Vagina (tissue), 2 donors: ENCODE results near the gene MPP1.
"Not testable (repeated sequence)": the region's sequence is repeated elsewhere in the genome, so short reads cannot be mapped to it uniquely, and the experiment has no call there.

Source experiments
- CTCF ChIP-seq, 3 experiments: fragments of 450-650 bp in 2 of 3; fragments of 200-600 bp in 1 of 3; sonication (generic) in 1 of 3; IDR thresholded peaks; one replicate each; pipeline ENCODE4 v1.5.1; 2017 to 2019; ENCODE audit warnings: antibody characterized with exemption in 3 of 3, mild to moderate bottlenecking in 2 of 3, moderate library complexity in 2 of 3
- POLR2A ChIP-seq, 2 donors: fragments of 450-650 bp; IDR thresholded peaks; one replicate each; pipeline ENCODE4 v1.6.1; 2017; ENCODE audit warnings: antibody characterized with exemption in 2 of 2, mild to moderate bottlenecking in 2 of 2, moderate library complexity in 2 of 2

GRCh38 chrX:154825586-154825985 is 20.3 kb upstream of the MPP1 start:
- not testable (repeated sequence) for TF ChIP-seq CTCF, POLR2A (IDR thresholded peaks at IDR 0.05)
